NCI-H748 treated with DMSO at 0.1 percent for 48 hours (cell line): ENCODE data around the gene SRC.
"Not testable (repeated sequence)": the region's sequence is repeated elsewhere in the genome, so short reads cannot be mapped to it uniquely, and the experiment has no call there.

Source experiments
- DNase-seq: peaks from one replicate; lab custom pipeline; 2025; lab: John Stamatoyannopoulos, UW

The SRC gene

DNA sequence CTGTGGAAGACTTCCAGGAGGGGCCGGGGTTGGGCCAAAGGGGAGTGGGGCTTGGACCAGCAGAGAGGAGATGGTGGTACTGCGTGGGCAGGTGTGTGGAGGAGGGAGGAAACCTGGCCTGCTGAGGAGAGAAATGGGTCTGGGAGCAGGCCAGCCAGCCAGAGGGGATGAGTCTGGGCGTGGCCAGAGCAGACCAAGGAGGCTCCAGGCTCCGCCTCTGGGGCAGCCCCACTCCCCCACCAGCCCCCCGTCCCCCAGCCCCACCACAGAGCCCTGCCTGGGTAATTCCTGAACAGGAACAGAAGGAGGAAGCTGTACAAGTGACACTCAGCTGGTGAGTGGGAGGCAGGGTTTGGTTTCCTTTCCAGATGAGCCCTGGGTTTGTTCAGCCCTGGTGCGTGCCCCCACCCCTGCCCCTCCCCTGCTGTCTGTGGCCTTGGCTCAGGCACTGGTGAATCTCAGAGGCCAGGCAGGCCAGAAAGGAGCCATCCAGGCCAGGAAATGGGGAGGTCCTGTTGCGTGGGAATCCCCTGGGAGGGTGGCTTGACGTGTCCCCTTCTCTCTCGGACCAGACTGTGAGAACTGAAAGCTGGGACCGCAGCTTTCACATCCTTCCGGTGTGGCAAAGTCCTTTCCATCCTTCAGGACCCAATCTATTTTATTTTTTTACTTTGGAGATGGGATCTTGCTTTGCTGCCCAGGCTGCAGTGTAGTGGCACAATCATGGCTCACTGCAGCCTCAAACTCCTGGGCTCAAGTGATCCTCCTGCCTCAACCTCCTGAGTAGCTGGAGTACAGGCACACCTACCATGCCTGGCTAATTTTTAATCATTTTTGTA lies 9.4 kb upstream of the SRC start:
- no peak for DNase-seq

DNA sequence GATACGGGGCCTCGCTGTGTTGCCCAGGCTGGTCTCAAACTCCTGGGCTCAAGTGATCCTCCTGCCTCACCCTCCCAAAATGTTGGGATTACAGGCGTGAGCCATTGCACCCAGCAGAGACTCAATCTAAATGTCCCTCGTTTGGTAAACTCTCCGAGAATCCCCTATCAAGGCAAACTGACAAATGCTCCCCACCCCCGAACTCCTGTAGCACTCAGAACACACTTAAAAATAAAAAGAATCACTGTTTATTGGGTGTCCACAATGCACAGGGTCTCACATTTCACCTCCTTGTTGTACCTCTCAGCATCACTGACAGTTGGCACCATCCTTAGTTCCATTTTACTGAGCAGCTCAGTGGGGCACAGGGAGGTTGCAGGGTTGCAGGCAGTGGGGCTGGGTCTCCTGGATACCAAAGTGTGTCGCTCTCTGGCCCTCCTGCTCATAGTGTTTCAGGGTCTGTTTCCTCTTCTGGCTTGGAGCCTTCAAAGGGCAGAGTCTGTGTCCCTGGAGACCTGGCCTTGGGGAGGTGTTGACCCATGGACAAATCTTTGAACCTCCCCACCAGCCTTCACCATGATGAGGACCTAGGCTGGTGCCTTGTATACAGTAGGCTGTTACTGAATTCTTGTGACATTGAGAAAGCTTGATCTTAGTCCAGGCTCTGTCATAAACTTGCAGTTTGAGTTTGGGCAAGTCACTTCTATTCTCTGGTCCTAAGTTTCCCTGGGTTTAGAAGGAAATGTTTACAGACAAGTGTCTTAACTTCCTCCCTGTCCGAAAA lies 8.5 kb upstream of the SRC start:
- no peak for DNase-seq

DNA sequence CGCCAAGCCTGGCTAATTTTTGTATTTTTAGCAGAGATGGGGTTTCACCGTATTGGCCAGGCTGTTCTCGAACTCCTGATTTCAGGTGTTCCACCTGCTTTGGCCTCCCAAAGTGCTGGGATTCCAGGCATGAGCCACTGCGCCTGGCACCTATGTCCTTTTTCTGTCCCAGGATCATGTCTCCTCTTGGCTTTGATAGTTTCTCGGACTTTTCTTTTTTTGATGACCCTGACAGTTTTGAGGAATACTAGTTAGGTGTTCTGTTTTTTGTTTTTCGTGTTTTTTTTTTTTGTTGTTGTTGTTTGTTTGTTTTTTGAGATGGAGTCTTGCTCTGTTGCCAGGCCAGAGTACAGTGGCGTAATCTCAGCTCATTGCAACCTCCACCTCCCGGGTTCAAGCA lies 7.6 kb upstream of the SRC start:
- DNase-seq: not testable (repeated sequence)

DNA sequence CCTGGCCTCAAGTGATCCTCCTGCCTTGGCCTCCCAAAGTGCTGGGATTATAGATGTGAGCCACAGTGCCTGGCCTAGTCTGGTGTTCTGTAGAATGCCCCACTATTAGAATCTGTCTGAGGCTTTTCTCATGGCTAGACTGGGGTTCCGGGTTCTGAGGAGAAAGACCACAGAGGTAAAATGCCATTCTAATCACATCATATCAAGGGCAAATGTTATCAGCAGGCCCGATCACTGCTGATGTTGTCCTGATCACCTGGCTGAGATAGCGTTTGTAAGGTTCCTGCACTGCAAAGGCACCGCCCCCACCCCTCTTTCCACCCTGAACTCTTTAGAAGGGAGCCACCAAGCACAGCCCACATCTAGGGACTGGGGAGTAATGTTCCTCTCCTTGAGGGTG lies 6.7 kb upstream of the SRC start:
- no peak for DNase-seq

DNA sequence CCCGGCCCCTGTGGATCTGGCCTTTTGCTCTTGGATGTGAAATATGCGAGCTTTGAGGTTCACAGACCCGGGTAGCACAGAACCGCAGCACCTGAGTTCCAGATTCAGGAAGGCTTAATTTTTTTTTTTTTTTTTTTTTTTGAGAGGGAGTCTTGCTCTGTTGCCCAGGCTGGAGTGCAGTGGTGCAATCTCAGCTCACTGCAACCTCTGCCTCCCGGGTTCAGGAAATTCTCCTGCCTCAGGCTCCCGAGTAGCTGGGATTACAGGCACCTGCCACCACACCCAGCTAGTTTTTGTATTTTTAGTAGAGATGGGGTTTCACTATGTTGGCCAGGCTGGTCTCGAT lies 6.2 kb upstream of the SRC start:
- not testable (repeated sequence) for DNase-seq

DNA sequence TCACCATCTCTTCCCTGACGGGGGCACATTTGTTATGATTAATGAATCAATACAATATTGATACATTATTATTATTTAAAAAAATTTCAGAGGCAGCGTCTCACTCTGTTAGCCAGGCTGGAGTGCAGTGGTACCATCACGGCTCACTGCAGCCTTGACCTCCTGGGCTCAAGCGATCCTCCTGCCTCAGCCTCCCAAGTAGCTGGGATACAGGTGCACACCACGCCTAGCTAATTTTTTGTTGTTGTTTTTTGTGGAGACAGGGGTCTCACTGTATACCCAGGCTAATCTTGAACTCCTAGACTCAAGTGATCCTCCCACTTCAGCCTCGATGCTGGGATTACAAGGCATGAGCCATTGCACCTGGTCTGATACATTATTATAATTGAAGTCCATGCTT lies 4.9 kb upstream of the SRC start:
- DNase-seq: no peak

DNA sequence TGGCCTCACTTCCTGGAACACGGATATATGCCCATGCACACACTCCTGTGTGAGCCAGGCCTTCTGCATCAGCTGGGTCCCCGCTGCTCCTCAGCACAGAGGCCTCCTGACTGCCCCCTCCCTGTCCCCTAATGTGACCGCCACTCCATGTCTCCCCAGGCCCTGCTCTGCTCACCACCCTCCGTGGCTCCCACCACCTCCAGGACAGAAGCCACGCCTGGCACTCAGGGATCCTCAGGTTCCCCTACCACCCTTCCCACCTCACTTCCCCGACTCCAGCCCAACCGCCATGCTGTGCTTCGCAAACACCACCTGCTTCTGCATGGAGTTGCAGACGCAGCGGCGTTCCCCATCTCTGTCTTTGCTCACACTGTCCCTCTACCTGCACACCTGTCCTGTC lies 4.3 kb upstream of the SRC start:
- DNase-seq: no peak

DNA sequence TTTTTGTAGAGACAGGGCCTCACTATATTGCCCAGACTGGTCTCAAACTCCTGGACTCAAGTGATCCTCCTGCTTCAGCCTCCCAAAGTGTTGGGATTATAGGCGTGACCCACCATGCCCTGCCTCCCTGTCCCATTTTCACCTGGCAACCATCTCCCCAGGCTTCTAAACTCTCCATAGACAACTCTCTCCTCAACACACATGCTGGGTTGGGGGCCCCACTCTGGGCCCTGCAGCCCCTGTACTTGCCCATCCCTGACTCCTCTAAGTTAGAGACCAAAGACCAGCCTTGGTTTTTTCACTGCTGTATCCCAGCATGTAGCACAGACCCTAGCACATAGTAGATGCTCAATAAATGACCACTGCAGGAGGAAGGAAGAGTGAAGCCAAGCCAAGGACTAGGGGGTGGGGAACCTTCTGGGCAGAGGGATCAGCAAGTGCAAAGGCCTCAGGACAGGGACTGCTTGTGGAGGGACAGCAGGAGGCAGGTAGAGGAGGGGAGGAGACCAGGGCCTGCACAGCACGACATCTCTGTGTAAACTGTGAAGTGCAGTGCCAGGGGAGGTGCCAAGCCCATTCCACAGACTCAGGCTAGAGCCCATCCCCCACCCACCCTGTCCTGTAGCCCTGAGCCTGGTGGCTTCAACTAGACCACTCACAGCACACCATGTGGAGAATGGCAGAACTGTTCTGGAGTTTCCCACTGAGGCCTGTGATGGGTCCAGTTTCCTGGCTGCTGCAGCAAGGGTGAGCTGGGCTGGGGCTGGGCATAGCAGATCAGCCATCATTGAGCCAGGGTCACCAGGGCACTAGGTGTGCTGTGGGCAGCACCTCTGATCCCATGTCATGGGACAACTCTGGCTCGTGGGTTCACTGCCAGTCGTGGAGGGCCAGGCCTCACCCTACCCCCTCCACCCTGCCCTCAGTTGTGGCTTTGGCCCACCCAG lies 3.4 kb upstream of the SRC start:
- DNase-seq: no peak

DNA sequence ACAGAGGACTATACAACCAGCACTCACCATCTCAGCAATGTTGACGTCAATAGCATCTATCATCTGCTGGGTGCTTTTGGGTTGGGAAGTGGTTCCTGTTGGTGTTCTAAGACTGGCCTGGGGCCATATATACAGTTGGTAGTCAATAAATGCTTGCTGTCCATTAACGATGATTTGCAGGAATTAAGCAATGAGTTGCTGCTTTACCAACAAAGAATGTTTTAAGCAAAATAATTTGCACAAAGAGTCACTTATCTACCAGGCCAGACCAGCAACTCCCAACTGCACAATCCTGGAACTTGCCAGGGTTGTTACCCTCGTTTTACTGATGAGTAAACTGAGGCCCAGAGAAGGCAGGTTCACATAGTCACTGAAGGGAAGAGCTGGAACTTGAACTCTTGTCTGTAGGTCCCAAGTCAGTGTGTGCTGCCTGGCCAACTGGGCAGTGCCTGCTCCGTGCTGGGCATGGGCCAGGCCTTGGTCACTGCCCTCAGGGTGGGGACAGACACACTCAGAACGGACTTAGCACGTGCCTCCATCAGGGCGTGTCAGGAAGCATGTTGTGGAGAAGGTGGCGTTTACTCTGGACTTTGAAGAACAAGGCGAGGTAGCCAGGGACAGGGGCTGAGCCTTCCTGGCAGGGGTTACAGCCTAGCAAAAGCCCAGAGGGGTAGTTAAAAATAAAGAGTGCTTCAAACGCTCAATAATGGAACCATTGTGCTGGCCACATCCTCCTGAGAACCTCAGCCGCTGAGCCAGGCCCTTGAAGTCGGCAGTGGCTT lies 2.5 kb upstream of the SRC start:
- no peak for DNase-seq

DNA sequence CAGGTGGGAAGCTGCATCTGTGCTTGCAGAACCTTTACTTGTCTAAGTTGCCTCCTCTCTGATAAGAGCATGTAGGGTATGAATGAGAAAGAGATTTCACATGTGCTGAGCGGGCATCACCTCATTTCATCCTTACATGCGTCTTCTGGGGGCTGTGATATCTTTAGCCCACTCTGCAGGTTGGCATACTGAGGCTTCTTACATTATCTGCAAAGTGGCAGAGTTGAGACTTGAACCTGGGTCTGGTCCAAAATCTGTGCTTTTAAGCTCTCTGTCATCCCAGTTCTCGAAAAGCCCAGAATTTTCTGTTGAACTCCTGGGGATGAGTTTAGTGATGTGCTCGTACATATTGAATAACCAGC lies 2.0 kb upstream of the SRC start:
- DNase-seq: no peak

DNA sequence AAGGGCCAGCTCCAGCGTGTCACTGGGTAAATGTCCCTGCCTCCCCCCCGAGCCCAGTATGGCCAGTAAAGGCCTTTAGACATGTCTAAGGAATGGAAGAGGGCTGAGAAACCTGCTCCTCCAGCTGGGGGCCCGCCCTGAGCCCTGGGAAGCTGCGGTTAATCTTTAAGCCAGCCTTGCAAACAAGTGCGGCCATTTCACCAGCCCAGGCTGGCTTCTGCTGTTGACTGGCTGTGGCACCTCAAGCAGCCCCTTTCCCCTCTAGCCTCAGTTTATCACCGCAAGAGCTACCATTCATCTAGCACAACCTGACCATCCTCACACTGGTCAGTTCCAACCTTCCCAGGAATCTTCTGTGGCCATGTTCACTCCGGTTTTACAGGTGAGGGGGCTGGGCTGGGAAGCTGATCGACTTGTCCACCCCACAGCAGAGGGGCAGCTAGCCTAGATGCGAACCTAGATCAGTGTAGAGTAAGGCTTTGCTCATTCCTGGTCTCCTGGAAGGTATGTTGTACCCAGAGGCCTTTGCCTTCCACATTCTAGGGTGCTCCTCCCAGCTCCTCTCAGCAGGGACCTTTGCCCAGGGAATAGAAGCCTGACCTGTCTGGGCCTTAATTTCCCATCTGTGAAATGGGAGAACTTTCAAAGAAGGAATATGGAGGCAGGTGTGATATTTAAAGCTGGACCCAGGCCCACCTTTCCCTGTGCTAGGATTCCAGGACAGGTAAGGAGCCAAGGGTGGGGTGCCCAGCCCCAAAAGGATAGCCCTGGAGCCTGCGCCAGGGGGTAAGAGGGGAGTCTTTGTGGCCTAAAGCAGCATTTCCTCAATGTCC lies 1.2 kb upstream of the SRC start:
- no peak for DNase-seq

DNA sequence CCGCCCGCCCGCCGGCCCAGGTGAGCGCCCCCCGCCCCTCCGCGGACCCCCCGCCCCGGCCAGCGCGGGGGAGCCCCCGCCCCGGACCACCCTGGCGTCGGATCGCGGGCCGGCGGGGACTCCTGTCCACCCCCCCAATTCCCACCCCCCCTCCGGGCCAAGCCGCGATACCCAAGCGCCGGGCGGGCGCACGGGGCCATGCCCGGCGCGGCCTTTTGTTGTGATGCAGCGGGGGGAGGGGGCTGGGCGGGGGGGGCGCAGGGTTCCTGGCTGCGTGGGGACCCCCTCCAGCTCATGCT lies 245 bp downstream of the SRC start:
- DNase-seq: no peak

DNA sequence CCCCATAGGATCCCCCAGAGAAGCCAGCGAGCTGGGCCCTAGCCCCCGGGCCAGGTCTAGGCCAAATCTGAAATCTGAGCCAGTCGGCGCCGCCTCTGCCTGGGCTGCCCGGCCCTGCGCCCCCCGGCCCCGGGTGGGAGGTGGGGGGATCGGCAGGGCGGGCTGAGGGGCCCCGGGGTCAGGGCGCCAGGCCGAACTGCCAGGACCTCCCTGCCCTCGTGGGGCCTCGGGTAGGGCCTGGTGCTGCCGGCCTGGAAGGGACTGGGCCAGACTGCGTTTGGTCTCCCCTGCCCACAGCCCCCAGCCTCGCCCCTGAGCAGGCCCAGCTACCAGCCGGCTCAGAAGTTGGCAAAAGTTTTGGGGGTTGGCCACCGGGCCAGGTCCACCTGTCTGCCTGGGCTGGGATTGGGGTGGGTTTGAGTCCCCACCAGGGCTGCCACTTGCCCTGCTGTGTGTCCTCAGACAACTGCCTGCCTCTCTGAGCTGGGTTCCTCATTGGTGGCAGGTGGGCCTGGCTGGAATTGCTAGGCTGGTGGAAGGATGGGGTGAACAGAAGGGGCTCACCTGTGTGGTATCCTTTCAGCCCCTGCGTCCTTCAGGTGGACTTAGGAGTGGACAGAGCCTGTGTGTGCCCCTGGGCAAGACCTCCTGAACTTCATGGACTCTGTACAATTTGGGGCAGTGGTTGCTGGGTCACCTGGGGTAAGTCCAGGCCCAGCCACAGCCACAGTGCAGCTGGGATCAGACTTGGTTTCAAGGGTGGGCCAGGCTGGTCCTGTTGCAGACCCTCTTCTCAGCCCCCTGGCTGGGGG lies 801 bp downstream of the SRC start:
- DNase-seq: no peak

DNA sequence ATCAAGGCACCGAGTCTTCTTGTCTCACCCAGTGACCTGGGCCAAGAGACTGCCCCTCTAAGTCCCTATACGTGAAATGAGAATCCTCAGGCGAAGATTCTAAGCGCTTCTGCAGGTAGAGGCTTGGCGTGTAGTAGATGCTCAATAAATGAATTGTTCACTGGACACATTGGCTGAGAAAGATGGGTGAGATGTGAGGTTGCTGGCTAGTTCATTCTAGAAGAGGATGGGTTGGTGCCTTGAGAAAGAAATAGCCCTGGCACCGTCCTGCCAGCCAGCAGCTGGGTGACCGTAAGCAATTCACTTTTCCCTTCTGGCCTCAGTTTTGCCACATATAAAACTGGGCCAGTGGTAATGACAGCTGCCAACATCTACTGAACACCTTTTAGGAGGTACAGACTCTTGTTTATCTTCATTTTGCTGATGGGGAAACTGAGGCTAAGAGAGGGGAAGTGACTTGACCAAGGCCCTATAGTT lies 1.4 kb downstream of the SRC start:
- no peak for DNase-seq

DNA sequence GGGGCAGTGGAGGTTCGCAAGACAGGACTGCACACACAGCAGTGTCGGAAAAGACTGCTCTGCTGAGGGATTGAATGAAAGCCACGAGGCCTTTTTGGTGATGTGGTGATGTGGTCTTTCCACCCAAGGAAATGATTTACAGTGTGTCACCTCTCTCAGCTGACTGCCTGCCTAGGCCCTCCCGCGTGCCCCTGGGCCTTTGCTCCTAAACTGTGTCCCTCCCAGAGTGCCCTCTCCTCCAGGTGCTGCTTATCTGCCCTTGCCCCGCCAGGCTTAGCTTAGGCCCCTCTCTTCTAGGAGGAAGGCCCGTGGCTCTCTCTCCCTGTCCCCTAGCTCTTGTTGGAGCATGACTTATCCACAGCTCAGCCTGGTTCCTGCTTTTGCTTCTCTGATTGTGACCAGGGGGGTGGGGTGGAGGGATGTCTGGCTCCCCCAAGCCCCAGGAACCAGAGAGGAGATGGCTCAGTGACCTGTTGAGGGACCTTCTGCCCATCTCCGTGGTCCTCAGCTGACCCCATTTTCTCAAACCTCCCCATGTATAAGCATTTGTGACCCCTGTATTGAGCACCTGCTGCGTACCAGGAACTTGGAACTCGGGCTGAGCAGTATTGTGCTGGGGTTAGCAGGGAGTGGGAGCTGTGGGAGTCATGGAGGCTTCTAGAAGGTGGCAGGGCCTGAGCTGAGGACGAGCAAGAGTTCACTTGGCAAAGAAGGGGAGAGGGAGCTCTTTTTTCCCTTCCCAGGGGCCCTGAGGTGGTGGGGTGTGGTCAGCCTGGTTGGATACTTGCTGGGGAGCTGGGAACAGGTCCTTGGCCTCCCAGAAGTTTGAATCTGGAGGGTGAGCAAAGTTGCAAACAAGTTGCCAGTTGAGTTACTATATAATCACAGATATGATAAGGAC lies 2.2 kb downstream of the SRC start:
- no peak for DNase-seq

DNA sequence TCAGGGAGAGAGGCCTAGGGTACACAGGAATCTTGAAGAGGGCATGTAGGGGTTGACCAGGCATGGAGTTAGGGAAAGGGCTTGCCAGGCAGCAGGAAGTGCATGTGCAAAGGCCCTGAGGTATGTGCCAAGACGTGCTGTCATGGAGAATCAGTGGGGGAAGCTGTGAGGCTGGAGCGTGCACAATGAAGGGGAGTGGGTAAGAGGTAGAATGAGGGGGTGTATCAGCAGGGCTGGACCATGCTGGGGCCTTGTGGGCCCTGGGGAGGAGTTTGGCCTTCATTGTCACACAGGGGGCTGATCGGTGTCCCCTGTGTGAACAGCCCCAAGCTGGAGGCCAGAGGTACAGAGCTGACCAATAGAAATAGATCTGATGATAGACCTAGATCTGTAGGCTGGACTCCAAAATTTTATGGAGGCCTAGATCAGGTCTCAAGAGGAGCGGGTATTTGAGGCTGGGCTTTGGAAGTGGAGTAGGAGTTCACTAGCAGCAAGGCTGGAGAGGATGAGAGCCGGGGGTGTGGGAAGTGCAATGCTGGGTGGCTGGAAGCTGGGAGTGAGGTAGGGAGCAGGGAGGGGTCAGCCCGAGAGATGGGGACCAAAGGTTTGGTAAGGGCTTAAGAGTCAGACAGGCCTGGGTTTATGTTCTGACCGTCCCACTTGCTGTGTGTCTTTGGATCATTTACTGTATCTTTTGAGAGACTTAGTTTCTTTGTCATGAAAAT lies 3.0 kb downstream of the SRC start:
- DNase-seq: no peak

DNA sequence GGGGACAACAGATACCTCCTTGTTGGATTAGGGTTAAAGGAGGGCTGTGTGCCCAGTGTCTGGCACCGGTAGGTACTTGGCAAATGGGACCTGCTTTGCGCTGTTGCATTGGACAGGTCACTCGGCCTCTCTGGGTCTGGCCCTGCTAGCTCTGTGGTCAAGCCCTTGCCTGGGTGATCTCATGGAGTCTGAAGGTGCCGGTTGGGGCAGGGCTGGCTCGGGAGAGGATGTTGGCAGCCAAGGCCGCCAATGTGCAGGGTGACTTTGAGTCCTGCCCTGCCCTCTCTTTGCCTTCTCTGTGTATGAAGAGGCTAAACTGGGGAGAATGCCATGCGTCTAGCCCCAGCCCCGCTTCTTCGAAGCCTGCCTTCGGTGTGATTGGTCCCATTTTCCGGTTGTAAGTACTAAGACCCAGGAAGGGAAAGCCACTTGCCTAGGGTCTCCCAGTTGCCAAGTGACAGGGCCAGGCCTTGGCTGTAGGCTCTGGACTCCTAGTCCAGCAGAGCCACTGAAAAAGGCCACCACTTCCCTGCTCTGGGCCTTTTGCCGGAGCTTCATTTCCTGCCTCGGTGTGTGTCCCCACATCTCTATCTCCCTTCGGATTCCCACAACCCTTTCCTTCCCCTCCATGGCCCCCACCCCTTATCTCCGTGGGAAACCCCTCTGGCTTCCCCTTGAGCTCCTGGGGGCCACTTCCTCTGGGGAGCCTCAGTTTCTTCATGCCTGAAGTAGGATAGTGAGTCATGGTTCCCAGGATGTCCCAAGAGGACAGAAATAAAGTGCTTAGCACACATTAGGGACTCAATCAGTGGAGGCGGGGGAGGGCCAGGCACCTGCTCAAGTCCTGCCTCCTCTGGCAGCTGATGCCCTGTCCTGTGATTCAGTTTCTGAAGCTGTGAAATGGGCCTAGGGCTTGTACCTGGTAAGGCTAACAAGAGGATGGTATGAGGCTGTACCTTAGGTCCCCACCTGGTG lies 3.9 kb downstream of the SRC start:
- DNase-seq: no peak
